Peyer's patch (tissue), 4 donors: ENCODE results near the gene PIK3C2G. TPM values are rescaled to one million over a fixed set of nuclear protein-coding genes. Genes with fewer than 3 reads are reported as not detected.

Experiments used
- DNase-seq, 3 donors: peaks; one replicate each; pipeline ENCODE4 v3.0.0-alpha.2; 2017 to 2019
- H3K27ac ChIP-seq, 4 donors: fragments of 200-600 bp; sonication (generic); one replicate each; pipeline ENCODE4 v1.5.1; 2016 to 2019
- H3K27me3 ChIP-seq, 2 donors: fragments of 200-600 bp; sonication (generic); one replicate each; pipeline ENCODE4 v1.5.1; 2019
- H3K36me3 ChIP-seq, 3 donors: fragments of 200-600 bp; sonication (generic); one replicate each; pipeline ENCODE4 v1.5.1; 2016 to 2019
- H3K4me1 ChIP-seq, 4 donors: fragments of 200-600 bp; sonication (generic); one replicate each; pipeline ENCODE4 v1.5.1; 2016 to 2019
- H3K4me3 ChIP-seq, 4 donors: fragments of 200-600 bp; sonication (generic); 1 replicate in 3 of 4; 2 replicates in 1 of 4; pipeline ENCODE4 v1.5.1; 2016 to 2019; ENCODE audit warnings: mild to moderate bottlenecking in 1 of 4
- H3K9me3 ChIP-seq, 4 donors: fragments of 200-600 bp; sonication (generic); one replicate each; pipeline ENCODE4 v1.5.1; 2016 to 2019; ENCODE audit warnings: mild to moderate bottlenecking in 1 of 4
- CTCF ChIP-seq, 6 experiments: fragments of 450-650 bp in 4 of 6; fragments of 200-600 bp in 2 of 6; sonication (generic) in 1 of 6; IDR thresholded peaks; one replicate each; pipeline ENCODE4 v1.5.1; 2017 to 2019; ENCODE audit warnings: antibody characterized with exemption in 6 of 6, mild to moderate bottlenecking in 3 of 6, moderate library complexity in 1 of 6
- POLR2A ChIP-seq, 2 donors: fragments of 450-650 bp; IDR thresholded peaks; one replicate each; pipeline ENCODE4 v1.5.1; 2017; ENCODE audit warnings: antibody characterized with exemption in 2 of 2, mild to moderate bottlenecking in 2 of 2, moderate library complexity in 2 of 2
- total RNA-seq, 4 donors: library from RNA; depleted of rRNA; stranded (reverse); fragments of >200 nt; gene quantifications; one replicate each; pipeline ENCODE4 v1.1.0, GENCODE V29; 2016

Gene PIK3C2G
- total RNA-seq, 4 donors from 2014 or later, result 4.1 to 32.1 (median 24.6) TPM

GRCh38 chr12:18457362-18457761 is 196.0 kb downstream of the PIK3C2G start:
- DNase-seq, result no peak
- Histone ChIP-seq H3K36me3 (no peaks in the 10 kb centered on the region), H3K9me3 (no peaks in the 10 kb centered on the region), H3K27ac (no peak overlapping the region), H3K27me3 (no peaks in the 10 kb centered on the region), H3K4me1 (no peaks in the 10 kb centered on the region), H3K4me3 (no peak overlapping the region)
- TF ChIP-seq POLR2A (IDR thresholded peaks at IDR 0.05), result no peak
- no peak for TF ChIP-seq CTCF (IDR thresholded peaks at IDR 0.05)

- no peaks in the 10 kb centered on the region for H3K36me3 ChIP-seq
These were observed 200.4 kb downstream of the PIK3C2G start for GRCh38 chr12:18461758-18462157.

GRCh38 chr12:18462442-18462841 is 201.1 kb downstream of the PIK3C2G start:
- H3K4me3 ChIP-seq, result no peak overlapping the region
- no peaks in the 10 kb centered on the region for H3K9me3 ChIP-seq
- H3K4me1 ChIP-seq, result no peaks in the 10 kb centered on the region
- no peaks in the 10 kb centered on the region for H3K27me3 ChIP-seq
- TF ChIP-seq POLR2A (IDR thresholded peaks at IDR 0.05), result no peak
- no peak for TF ChIP-seq CTCF (IDR thresholded peaks at IDR 0.05)
- no peaks in the 10 kb centered on the region for H3K36me3 ChIP-seq
- no peak overlapping the region for H3K27ac ChIP-seq
- DNase-seq, result no peak

More at GRCh38 chr12:18461758-18462157, 200.4 kb downstream of the PIK3C2G start:
- TF ChIP-seq POLR2A (IDR thresholded peaks at IDR 0.05) (no peak), CTCF (IDR thresholded peaks at IDR 0.05) (no peak)
- Histone ChIP-seq H3K9me3 (no peaks in the 10 kb centered on the region), H3K4me1 (no peaks in the 10 kb centered on the region), H3K27ac (no peak overlapping the region), H3K4me3 (no peak overlapping the region), H3K27me3 (no peaks in the 10 kb centered on the region)
- no peak for DNase-seq

GRCh38 chr12:18467620-18468245 is 206.4 kb downstream of the PIK3C2G start:
- DNase-seq, result no peak
- Histone ChIP-seq H3K9me3 (no peaks in the 10 kb centered on the region), H3K36me3 (no peaks in the 10 kb centered on the region), H3K27me3 (no peaks in the 10 kb centered on the region), H3K4me1 (no peaks in the 10 kb centered on the region), H3K27ac (no peak overlapping the region), H3K4me3 (no peak overlapping the region)
- TF ChIP-seq CTCF (IDR thresholded peaks at IDR 0.05), result no peak
- TF ChIP-seq POLR2A (IDR thresholded peaks at IDR 0.05), result no peak

GRCh38 chr12:18468246-18469075 is 207.1 kb downstream of the PIK3C2G start:
- Histone ChIP-seq H3K4me3 (no peak overlapping the region), H3K27me3 (no peaks in the 10 kb centered on the region), H3K4me1 (no peaks in the 10 kb centered on the region), H3K27ac (no peak overlapping the region), H3K36me3 (no peaks in the 10 kb centered on the region), H3K9me3 (no peaks in the 10 kb centered on the region)
- DNase-seq, result no peak
- TF ChIP-seq CTCF (IDR thresholded peaks at IDR 0.05) (no peak), POLR2A (IDR thresholded peaks at IDR 0.05) (no peak)
